Measurements from ENCODE around the gene RASA3.

RASA3 gene

GRCh38 chr13:113929628-113930615 is 202.5 kb downstream of the RASA3 start:
- DNase-seq: no peak

- peak; percentile 76 for DNase-seq
These were observed 203.5 kb downstream of the RASA3 start for GRCh38 chr13:113928685-113929627.

Data from fibroblast of skin of back (primary cell).